DOHH2 (cell line): ENCODE data around the gene PAK2.

ENCODE experiments used
- H3F3A ChIP-seq: fragments of 200-600 bp; sonication (generic), shearing (Covaris generic); 2 replicates; pipeline ENCODE4 v1.6.0; 2016; ENCODE audit warnings: antibody characterized with exemption, mild to moderate bottlenecking; ENCODE audit not compliant: control insufficient read depth, insufficient read depth
- H3K27ac ChIP-seq: fragments of 200-600 bp; sonication (generic); 2 replicates; pipeline ENCODE4 v1.5.1; 2014; ENCODE audit warnings: low read depth, mild to moderate bottlenecking, low read length, moderate library complexity
- H3K27me3 ChIP-seq: fragments of 200-600 bp; sonication (generic); 2 replicates; pipeline ENCODE4 v1.6.1; 2014; ENCODE audit warnings: mild to moderate bottlenecking, low read length, mixed read lengths; ENCODE audit not compliant: control insufficient read depth
- H3K36me3 ChIP-seq: fragments of 200-600 bp; sonication (generic); 2 replicates; pipeline ENCODE4 v1.6.1; 2014; ENCODE audit warnings: mild to moderate bottlenecking, low read length, moderate library complexity, mixed read lengths; ENCODE audit not compliant: control insufficient read depth
- H3K4me1 ChIP-seq: fragments of 200-600 bp; sonication (generic); 2 replicates; pipeline ENCODE4 v1.6.1; 2014; ENCODE audit warnings: mild to moderate bottlenecking, low read length, mixed read lengths; ENCODE audit not compliant: control insufficient read depth
- H3K4me2 ChIP-seq: fragments of 200-600 bp; sonication (generic); 2 replicates; pipeline ENCODE4 v1.6.0; 2014; ENCODE audit warnings: mild to moderate bottlenecking, low read length, moderate library complexity
- H3K4me3 ChIP-seq: fragments of 200-600 bp; sonication (generic); 2 replicates; pipeline ENCODE4 v1.5.1; 2014; ENCODE audit warnings: mild to moderate bottlenecking, low read length, mixed read lengths
- H3K79me2 ChIP-seq: fragments of 200-600 bp; sonication (generic); 2 replicates; pipeline ENCODE4 v1.6.1; 2014; ENCODE audit warnings: mild to moderate bottlenecking, low read length, mixed read lengths; ENCODE audit not compliant: control insufficient read depth
- H3K9me2 ChIP-seq: fragments of 200-600 bp; sonication (generic); replicated peaks from 2 replicates; pipeline ENCODE4 v1.6.1; 2014; ENCODE audit warnings: mild to moderate bottlenecking, low read length, mixed read lengths; ENCODE audit not compliant: control insufficient read depth
- H3K9me3 ChIP-seq: fragments of 200-600 bp; sonication (generic); 2 replicates; pipeline ENCODE4 v1.6.1; 2014; ENCODE audit warnings: antibody characterized with exemption, low read length, mixed read lengths; ENCODE audit not compliant: control insufficient read depth, insufficient read depth
- H4K20me1 ChIP-seq: fragments of 200-600 bp; sonication (generic); 2 replicates; pipeline ENCODE4 v1.6.0; 2014; ENCODE audit warnings: low read depth, mild to moderate bottlenecking, antibody characterized with exemption, low read length, moderate library complexity; ENCODE audit not compliant: control insufficient read depth, insufficient read depth
- CTCF ChIP-seq: fragments of 200-600 bp; sonication (generic); IDR thresholded peaks from one replicate; pipeline ENCODE4 v1.5.1; 2014; ENCODE audit warnings: antibody characterized with exemption, mild to moderate bottlenecking, low read depth, low read length; ENCODE audit not compliant: poor library complexity, severe bottlenecking
- EZH2phosphoT487 ChIP-seq: fragments of 200-600 bp; sonication (generic); IDR thresholded peaks from 2 replicates; pipeline ENCODE4 v1.6.1; 2017; ENCODE audit warnings: borderline replicate concordance, mild to moderate bottlenecking, antibody characterized with exemption, low read length, moderate library complexity, mixed read lengths

PAK2 gene

DNA sequence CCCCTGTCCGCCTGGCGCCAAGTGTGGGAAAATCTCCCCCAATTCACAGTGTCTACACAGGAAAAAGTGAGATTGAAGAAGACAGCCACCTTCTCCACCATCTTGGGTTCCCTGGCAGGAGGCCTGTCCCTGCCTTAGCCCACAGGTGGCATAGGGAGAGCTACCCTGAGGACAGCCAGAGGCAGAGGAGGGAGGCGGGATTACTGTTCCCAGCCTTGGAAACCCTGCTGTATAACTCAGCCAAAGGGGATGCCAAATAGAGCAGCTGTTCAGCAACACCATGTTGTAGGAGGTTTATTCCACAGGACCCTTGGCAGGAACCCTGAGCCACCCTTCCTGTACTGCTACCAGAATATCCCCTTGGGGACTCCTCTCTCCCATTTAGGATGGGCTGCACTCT is 54.8 kb downstream of the PAK2 start:
- H3K4me1 ChIP-seq: no peaks in the 10 kb centered on the region
- H3K4me3 ChIP-seq: no peak overlapping the region
- H3K79me2 ChIP-seq: peaks cover 72% of the 10 kb centered on the region
- H3K27me3 ChIP-seq: no peaks in the 10 kb centered on the region
- TF ChIP-seq EZH2phosphoT487 (no peak), CTCF (no peak)
- H3K9me2 ChIP-seq: no peaks in the 10 kb centered on the region
- H3F3A ChIP-seq: no peaks in the 10 kb centered on the region
- H3K27ac ChIP-seq: no peak overlapping the region
- no peak overlapping the region for H3K4me2 ChIP-seq
- H4K20me1 ChIP-seq: no peaks in the 10 kb centered on the region; the same call in 1 of the 2 replicates
- H3K36me3 ChIP-seq: peaks cover 50% of the 10 kb centered on the region
- H3K9me3 ChIP-seq: peaks cover 6% of the 10 kb centered on the region; the same call in 1 of the 2 replicates

DNA sequence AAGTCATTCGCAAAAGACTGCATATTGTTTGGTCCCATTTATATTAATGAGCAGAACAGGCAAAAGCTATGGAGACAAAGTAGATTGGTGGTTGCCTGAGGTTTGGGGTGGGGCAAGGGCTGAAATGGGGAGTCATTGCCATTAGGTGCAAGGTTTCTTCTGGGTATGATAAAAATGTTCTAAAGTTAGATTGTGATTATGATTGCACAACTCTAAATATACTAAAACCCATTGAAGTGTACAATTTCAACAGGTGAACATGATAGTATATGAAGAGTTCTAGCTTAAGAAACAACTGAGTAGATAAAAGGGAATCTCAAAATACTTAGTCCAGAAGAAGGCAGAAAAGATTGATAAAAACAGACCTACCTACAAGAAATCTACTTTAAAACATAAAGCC is 56.7 kb downstream of the PAK2 start:
- peaks cover 42% of the 10 kb centered on the region for H3K36me3 ChIP-seq
- peaks cover 73% of the 10 kb centered on the region for H3K79me2 ChIP-seq
- no peak for TF ChIP-seq EZH2phosphoT487
- no peak for TF ChIP-seq CTCF
- H3K9me3 ChIP-seq: no peaks in the 10 kb centered on the region
- H3K27me3 ChIP-seq: no peaks in the 10 kb centered on the region
- H3K4me1 ChIP-seq: peaks cover 15% of the 10 kb centered on the region
- H3F3A ChIP-seq: no peaks in the 10 kb centered on the region
- H3K27ac ChIP-seq: no peak overlapping the region
- no peak overlapping the region for H3K4me2 ChIP-seq
- no peak overlapping the region for H3K4me3 ChIP-seq
- no peaks in the 10 kb centered on the region for H3K9me2 ChIP-seq
- H4K20me1 ChIP-seq: no peaks in the 10 kb centered on the region; the same call in 1 of the 2 replicates

DNA sequence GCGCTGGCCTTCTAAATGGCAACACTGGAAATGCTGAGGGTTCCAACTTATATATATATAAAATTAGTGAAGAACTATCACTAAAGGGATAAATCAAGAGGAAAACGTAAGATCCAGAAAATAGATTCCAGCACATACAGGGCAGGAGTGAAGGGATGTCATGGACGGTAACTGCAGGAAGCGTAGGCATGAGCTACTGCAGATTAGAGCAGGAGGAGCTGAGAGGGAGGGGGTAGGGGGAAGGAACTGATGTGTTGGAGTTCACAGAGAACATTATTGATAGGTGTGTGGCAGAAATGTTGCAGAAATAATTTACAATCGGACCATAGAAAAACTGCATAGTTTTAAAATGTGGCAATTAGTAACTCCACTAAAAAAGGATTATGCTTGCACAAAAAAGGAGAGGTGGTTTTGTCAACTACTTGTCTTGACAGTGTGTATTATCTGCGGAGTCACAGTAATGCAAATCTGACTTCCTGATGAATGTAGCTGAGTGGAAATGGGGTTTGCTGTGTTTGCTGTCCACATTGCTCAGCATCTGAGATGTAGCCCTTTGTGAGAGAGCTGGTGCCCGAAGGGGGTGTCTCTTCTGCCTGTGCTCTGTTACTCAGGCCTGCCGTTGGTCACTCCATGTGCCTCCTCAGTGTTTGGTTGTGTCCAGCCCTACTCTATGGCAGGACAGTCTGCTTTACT is 61.2 kb downstream of the PAK2 start:
- Histone ChIP-seq H3K36me3 (peaks cover 47% of the 10 kb centered on the region), H3K9me3 (no peaks in the 10 kb centered on the region), H3K27ac (no peak overlapping the region), H3K9me2 (no peaks in the 10 kb centered on the region), H3K27me3 (no peaks in the 10 kb centered on the region), H3K4me2 (no peak overlapping the region), H3K79me2 (peaks cover 46% of the 10 kb centered on the region), H4K20me1 (no peaks in the 10 kb centered on the region; the same call in 1 of the 2 replicates), H3K4me3 (no peak overlapping the region), H3K4me1 (peaks cover 15% of the 10 kb centered on the region), H3F3A (peaks cover 8% of the 10 kb centered on the region; the same call in 1 of the 2 replicates)
- TF ChIP-seq CTCF: no peak
- TF ChIP-seq EZH2phosphoT487: no peak
